ENCODE measurements around the gene KLF17.
"Not testable (repeated sequence)": the region's sequence is repeated elsewhere in the genome, so short reads cannot be mapped to it uniquely, and the experiment has no call there.

Gene KLF17

DNA sequence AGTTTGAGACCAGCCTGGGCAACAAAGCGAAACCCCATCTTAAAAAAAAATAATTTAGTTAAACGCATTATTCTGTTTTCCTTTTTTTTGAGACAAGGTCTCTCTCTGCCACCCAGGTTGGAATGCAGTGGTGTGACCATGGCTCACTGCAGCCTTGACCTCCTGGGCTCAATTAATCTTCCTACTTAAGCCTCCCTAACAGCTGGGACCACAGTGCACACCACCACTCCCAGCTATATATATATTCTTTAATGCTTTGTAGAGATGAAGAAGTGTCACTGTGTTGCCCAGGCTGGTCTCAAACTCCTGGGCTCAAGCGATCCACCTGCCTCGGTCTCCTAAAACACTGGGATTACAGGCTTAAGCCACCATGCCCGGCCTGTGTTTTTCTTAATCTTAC, 7.7 kb upstream of the KLF17 start:
- DNase-seq: no peak

DNA sequence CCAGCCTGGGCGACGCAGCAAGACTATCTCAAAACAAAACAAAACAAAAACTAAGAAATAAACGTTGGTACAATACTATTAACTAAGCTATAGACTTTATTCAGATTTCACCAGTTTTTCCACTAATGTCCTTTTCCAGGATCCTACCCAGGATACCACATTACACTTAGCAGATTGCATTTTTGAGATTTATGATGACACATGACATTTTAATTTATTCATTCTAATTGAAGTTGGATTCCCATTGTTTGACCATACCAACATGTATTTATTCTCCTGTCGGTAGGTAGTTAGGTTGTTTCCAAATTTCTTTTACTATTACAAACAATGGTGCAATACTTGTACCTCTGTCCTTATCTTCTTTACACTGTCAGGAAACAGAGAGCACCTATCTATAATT, 6.8 kb upstream of the KLF17 start:
- DNase-seq: no peak

DNA sequence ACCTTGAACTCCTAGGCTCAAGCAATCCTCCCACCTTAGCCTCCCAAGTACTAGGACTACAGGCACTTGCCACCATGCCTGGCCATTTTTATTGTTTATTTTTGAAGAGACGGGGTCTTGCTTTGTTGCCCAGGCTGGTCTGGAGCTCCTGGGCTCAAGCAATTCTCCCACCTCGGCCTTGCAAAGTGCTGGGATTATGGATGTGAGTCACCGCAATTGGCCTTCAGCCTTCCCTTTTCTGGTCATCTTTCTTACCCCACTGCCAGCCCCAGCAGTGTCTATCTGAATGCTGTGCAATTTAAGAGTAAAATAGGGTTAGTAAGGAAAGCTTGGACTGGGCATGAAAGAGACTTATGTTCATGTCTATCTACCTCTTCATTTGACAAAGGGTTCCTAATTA, 6.1 kb upstream of the KLF17 start:
- no peak for DNase-seq

DNA sequence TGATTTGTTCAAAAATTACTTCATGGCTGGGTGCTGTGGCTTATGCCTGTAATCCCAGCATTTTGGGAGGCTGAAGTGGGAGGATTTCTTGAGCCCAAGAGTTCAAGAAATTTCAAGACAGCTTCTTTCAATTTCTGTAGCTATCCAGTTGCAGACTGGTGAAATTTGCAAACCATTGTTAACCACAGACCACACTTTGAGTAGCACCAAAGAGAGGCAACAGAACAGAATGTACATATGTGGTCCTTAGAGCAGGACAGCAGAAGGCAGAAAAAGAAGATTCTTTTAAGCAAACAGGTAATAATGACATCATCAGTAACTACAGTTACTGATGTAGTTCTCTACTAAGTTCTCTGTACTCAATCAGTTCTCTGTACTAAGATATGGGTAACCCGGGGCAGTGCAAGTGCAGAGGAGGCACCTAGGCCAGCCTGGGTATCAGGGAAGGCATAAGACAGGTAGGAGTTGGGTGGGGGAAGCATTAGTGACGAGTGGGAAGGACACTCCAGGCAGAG, 5.5 kb upstream of the KLF17 start:
- no peak for DNase-seq

DNA sequence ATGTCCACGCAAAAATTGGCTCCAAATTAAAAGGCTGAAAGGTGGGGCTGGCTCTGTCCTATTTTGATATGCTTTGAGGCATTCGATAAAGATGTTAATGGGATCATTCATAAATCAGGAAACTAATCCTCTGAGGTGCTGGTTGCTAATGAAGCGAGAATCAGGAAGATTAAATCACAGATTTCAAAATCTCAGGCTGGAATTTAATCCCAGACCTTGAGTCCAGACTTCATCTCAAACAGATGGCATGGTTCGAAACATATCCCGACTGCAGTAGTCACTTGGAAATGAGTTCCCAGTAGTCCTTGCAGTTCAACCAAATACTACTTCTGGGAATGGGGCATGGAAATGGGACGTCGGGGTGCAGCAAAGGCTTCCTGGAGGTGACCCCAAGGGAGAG, 4.5 kb upstream of the KLF17 start:
- no peak for DNase-seq

DNA sequence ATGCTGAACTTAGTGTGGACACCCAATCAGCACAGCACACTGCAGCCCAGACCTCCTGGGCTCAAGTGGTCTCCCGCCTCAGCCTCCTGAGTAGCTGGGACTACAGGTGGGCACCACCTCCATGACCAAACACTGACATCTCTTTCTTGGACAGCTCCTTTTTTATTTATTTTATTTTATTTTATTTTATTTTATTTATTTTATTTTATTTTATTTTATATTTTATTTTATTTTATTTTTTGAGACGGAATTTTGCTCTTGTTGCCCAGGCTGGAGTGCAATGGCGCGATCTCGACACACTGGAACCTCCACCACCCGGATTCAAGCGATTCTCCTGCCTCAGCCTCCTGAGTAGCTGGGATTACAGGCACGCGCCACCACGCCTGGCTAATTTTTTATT, 1.3 kb upstream of the KLF17 start:
- DNase-seq: not testable (repeated sequence)

DNA sequence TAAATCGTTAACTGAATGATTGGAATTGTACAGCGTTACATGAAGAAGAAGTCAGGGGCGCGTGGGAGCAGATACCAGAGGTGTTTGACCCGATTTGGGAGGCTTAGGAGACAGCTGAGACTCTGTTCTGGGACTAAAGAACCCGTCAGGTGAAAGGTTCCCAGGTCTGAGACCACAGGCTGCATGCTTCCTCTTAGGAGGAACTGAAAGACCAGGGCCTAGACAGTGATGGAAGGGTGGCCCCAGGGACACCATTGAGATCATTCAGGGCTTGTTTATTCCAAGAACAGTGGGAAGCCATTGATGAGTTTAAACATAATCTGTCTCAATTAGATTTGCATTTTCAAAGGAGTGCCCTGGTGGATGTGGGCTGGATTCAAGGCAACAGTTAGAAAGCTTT, 904 bp downstream of the KLF17 start:
- DNase-seq: no peak

DNA sequence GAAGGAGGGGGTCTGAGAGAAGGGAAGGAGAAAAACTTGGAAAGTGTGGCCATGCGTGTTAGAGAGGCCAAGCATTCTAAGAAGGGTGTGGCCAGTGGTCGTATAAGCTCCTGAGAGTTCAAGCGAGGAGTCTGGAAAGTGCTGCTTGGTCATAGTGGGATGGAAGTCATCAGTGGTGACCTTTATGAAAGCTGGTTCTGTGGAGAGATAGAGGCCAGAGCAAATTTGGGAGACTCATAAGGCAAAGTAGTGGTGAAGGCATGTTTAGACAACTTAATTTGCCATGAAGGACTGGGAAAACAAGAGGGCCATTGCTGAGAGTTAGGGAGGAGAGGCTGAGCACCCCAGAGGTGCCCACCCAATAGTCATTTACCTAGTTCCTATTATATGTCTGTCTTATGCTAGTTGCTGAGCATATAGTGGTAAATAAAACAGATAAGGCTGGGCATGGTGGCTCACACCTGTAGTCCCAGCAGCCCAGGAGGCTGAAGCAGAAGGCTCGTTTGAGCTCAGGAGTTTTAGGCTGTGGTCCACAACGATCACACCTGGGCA, 1.9 kb downstream of the KLF17 start:
- no peak for DNase-seq

DNA sequence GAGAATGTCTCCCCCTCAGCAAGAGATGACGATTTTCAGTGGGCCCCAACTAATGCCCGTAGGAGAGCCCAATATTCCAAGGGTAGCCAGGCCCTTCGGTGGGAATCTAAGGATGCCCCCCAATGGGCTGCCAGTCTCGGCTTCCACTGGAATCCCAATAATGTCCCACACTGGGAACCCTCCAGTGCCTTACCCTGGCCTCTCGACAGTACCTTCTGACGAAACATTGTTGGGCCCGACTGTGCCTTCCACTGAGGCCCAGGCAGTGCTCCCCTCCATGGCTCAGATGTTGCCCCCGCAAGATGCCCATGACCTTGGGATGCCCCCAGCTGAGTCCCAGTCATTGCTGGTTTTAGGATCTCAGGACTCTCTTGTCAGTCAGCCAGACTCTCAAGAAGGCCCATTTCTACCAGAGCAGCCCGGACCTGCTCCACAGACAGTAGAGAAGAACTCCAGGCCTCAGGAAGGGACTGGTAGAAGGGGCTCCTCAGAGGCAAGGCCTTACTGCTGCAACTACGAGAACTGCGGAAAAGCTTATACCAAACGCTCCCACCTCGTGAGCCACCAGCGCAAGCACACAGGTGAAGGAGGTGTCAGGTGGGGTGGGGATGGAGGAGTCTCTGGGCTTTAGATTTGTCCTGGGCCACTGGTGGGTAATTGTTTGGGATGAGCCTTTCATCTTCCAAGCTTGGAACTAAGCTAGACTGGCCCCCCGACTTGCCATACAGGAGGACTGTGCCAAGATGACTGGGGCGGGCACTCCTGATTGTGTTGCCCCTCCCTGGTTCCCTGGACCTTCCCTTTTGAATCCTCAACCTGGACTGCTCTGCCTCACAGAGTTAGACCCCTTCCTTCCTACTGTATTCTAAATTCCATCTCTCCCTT, 11.2 kb downstream of the KLF17 start:
- no peak for DNase-seq

DNA sequence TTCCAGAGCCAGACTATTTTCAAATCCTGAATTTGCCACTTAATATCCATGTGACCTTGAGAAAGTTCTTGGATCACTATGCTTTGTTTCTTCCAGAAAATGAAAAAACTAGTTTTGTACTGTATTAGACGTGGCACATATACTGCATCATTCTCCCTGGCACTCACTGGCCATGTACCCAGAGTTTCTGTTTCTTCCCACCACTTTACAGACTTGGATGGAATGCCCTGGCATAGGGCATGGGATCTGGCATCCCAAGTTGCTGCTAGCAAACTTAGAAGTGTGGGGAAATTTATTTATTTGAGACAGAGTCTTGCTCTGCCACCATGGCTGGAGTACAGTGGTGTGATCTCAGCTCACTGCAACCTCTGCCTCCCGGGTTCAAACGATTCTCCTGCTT, 12.8 kb downstream of the KLF17 start:
- DNase-seq: no peak

DNA sequence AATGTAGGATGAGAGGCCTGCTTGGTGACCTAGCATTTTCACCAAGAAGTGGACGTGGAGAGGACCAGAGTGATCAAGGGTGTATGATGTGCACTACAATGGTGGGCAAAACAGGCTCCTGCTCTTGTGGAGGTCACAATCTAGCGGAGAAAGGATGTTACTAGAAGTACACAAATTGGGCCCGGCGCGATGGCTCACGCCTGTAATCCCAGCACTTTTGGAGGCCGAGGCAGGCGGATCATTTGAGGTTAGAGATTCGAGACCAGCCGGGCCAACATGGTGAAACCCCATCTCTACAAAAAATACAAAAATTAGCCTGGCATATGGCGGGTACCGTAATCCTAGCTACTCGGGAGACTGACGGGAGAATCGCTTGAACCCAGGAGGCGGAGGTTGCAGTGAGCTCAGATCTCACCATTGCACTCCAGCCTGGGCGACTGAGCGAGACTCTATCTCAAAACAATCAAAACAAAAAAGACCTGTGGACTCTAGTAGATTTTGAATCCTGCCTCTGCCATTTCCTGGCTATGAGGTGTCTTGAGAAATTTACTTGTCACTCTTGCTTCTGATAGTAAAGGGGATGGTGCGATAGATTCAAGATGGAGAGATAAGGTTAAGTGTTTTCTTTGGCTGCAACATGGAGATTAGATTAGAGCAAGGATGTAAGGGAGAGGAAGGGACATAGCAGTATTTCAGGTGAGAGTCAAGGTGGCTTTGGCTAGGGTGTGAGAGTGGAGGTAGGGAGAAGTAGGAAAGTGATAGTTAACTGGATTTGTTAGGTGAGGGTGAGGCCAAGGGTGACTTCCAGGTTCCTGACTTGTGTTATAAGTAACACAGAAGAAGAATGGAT, 15.7 kb downstream of the KLF17 start:
- no peak for DNase-seq

DNA sequence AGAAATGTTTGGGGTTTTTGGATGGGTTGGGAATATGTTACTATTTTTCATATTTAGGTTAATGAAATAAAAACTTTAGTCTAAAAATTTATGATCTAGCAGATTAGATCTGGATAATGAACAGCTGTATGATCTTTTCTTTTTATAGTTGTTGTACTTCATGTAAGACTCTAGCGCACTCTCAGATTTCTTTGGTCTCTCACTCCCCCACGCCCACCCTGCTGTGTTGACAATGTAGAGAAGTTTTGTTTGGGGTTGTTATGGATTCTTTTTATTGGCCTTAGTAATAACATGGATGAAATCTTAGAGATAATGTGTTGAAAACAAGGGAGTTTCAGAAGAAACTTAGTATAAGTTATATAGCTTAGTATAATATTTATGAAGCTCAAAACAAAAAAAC, 17.3 kb downstream of the KLF17 start:
- no peak for DNase-seq

DNA sequence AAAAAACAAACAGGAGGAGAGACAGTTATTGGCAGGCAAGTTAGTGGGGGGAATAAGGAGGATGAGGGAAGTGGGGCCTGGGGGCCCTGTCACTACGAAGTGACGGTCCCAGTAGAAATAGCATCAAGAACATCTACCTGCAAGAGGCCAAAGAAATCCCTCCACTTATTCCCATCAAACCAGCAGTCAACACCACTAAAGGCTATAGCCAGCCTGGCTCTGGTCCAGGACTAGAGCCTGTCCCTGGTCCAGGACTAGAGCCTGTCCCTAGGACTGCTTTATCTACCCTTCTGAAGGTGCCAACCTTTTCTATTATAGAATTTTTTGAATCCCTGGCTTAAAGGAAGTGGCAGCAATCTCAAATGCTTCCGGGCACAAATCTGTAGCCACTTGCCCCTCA, 19.6 kb downstream of the KLF17 start:
- no peak for DNase-seq

DNA sequence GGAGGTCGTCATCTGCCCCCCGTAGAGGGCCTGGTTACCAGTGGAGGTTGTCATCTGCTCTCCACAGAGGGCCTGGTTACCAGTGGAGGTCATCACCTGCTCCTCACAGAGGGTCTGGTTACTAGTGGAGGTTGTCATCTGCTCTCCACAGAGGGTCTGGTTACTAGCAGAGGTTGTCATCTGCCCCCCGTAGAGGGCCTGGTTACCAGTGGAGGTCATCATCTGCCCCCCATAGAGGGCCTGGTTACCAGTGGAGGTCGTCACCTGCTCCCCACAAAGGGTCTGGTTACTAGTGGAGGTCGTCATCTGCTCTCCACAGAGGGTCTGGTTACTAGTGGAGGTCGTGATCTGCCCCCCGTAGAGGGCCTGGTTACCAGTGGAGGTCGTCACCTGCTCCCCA, 20.9 kb downstream of the KLF17 start:
- DNase-seq: not testable (repeated sequence)

DNA sequence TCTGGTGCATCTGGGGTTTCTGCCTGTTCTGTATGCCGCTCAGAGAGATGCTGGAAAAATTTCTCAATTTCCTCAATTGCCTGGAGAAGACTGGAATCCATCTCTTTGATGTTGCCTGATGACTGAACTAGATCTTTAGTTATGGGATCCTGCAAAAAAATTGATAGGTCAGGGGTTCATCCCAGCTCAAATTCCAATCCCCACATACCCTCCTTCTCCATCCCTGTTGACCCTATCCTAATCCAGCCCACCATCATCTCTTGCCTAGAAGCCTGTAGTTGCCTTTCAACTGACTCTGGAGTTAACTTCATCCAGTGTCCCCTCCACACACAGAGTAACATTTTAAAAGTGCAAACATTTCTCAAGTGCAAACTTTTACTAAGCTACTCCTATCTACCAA, 22.9 kb downstream of the KLF17 start, which contains the start of gene KLF18:
Gene KLF18 (minus strand): TSS at position 101 of the 400 bp plus-strand sequence. CDS start 0 bp downstream, at position 101.
- DNase-seq: no peak

DNA sequence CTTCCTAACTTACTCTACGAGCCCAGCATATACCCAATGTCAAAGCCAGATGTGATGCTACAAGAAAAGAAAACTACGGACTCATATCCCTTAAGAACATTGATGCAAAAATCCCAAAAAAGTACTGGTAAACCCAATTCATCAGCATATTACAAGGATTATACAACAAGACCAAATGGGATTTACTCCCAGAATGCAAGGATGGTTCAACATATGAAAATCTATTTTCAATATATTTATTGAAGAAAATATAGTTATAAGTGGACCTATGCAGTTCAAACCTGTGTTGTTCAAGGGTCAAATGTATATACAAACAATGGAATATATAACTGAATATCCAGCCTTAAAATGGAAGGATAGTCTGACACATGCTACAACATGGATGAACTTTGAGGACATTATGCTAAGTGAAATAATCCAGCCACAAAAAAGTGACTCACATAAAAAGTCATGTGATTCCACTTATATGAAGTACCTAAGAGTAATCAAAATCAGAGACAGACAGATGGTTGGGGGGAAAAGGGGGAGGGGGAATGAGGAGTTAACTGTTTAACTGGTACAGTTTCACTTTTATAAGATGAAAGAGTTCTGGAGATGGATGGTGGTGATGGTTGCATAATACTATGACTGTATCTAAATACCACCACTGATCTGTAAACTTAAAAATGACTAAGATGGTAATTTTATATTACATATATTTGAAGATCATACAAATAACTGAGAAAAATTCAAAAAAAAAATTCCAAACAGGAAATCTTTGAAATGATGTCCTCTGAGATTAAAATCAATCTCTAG, 26.5 kb downstream of the KLF17 start:
- peak; percentile 6 for DNase-seq

DNA sequence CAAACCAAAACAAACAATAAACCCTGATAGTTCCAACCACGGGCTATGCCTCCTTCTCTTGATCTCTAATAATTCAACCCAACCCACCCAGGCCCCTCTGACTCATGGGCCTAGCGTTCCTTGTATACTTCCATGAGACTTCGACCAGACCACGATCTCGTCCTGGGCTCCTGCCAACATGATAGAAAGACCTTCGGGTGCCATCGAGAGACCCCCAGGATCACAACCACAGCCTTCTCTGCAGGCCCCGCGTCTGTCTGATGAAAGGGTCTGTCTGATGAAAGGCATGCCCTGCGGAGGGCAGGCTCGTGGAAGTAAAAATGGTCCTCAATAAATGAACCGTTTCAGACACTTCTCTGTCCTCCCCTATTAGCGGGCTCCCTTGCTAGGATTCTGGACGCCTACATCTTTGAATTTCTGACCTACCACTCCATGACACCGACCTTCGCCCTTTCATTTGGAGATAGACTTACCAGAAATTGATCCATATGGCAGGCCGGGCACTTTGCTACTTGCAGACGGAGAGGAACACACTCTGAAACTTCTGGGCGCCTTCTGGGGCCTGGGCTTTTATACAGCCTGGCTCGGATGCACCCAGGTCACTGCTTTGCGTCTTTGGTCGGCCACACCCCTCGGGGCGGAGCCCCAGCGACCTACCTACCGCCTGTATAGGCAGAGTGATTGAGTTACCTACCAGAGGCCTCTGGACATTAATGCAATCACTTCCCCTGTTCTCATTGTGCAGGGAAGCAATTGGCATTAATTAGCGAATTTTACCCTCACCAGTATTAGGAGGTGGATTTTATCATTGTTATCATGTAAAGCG, 28.1 kb downstream of the KLF17 start:
- DNase-seq: no peak

DNA sequence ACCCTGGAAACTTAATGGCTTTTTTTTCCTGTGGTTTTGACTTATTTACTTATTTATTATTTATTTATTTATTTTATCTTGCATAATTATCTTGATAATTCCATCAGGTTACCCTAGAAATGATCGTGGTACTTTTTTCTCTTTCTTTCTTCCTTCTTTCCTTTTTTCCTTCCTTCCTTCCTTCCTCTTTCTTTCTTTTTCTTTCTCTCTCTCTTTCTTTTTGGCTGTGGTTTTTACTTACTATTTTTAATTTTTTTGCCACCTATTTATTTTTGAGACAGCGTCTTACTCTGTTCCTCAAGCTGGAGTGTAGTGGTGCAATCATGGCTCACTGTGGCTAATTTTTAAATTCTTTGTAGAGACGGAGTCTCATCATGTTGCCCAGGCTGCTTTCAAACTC, 29.0 kb downstream of the KLF17 start:
- DNase-seq: no peak

DNA sequence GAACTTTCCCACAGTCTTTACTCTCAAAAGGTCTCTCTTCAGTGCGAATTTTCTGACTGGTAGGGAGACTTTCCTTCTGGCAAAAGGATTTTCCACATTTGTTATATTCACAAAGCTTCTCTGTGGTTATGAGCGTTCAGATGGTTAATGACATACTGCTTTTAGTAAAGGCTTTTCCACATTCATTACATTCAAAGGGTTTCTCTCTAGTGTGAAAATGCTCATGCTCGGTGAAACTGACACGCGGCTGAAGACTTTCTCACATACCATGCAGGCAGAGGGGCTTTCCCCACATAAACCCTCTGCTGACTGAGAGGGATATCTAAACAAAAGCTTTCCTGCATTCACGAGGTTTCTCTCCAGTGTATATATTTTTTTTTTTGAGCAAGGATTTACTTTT, 32.7 kb downstream of the KLF17 start:
- no peak for DNase-seq

DNA sequence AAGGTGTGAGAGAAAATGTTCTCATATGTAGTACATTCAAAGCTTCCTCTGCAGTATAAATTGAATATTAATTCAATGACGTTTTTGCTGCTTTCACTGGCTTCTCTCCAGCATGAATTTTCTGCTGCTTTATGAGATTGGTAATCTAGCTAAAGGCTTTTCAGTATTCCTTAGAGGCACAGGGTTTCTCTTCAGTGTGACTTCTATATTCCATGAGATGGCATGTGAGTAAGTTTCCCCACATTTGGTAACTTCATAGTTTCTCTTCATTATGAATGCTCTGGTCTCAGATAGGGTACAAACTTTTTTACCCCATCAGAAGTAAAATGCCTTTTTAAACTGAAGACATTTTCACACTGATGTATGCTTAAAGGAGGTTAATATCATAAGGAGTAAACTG, 33.2 kb downstream of the KLF17 start:
- DNase-seq: no peak

DNA sequence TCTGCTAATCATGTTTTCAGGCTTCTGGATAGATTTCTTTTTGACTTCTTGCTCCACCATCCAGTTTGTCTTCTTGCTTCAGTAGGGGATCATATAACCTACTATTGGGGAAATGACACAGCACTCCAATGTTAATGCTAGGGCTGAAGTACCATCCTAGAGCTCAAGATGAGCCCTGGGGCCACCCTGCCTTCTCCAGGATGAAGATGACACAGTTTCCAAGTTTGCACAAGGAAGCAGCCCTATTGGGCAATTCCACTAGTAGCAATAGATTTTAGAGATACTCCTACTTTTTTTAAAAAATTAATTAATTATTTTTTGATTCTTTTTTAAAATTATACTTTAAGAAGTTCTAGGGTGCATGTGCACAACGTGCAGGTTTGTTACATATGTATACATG, 34.1 kb downstream of the KLF17 start:
- no peak for DNase-seq

DNA sequence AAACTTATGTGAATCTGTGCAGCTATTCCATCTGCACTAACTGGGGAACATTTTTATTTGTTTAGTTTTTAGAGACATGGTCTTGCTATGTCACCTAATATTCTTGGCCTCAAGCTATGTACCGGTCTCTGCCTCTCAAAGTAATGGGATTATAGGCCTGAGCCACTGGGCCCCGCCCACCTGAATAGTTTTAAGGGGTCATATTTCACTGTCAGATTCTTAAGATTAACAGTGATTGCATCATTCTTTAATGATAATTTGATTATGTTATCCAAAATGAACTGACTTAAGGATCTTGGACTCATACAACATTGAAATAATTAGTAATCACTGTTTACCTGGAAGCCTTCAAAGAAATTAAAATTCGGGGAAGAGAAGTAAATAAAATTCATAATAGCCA, 35.4 kb downstream of the KLF17 start:
- peak; percentile 7 for DNase-seq
